Suprapubic skin (tissue), 4 donors: Measurements from ENCODE around the gene TMC2. TPM values are rescaled to one million over a fixed set of nuclear protein-coding genes. Genes with fewer than 3 reads are reported as not detected.
"Not testable (repeated sequence)": the region's sequence is repeated elsewhere in the genome, so short reads cannot be mapped to it uniquely, and the experiment has no call there.

Experiments used
- DNase-seq, 2 donors: peaks; one replicate each; pipeline ENCODE4 v3.0.0-alpha.2; 2019; ENCODE audit warnings: low spot score in 2 of 2
- H3K27ac ChIP-seq: fragments of 200-600 bp; sonication (generic); one replicate; pipeline ENCODE4 v1.5.1; 2019
- H3K27me3 ChIP-seq: fragments of 200-600 bp; sonication (generic); one replicate; pipeline ENCODE4 v1.5.1; 2019
- H3K36me3 ChIP-seq: fragments of 200-600 bp; sonication (generic); one replicate; pipeline ENCODE4 v1.5.1; 2019
- H3K4me1 ChIP-seq: fragments of 200-600 bp; sonication (generic); one replicate; pipeline ENCODE4 v1.5.1; 2019
- H3K4me3 ChIP-seq: fragments of 200-600 bp; sonication (generic); one replicate; pipeline ENCODE4 v1.5.1; 2019; ENCODE audit warnings: mild to moderate bottlenecking
- H3K9me3 ChIP-seq: fragments of 200-600 bp; sonication (generic); one replicate; pipeline ENCODE4 v1.5.1; 2019
- CTCF ChIP-seq, 2 donors: fragments of 200-600 bp in 1 of 2; fragments of 450-650 bp in 1 of 2; sonication (generic) in 1 of 2; IDR thresholded peaks; one replicate each; pipeline ENCODE4 v1.5.1; 2016 to 2019; ENCODE audit warnings: antibody characterized with exemption in 2 of 2, mild to moderate bottlenecking in 1 of 2, moderate library complexity in 1 of 2
- EP300 ChIP-seq: sonication (generic); formaldehyde crosslinking; IDR thresholded peaks from one replicate; pipeline ENCODE4 v1.6.1; 2017; ENCODE audit warnings: antibody characterized with exemption
- POLR2A ChIP-seq, 2 donors: fragments of 450-650 bp; IDR thresholded peaks; one replicate each; pipeline ENCODE4 v1.6.1; 2017; ENCODE audit warnings: antibody characterized with exemption in 2 of 2, mild to moderate bottlenecking in 2 of 2, moderate library complexity in 2 of 2
- POLR2AphosphoS5 ChIP-seq, 3 donors: sonication (generic); formaldehyde crosslinking; IDR thresholded peaks; one replicate each; pipeline ENCODE4 v1.6.1; 2017; ENCODE audit warnings: antibody characterized with exemption in 3 of 3
- WGBS: methylation state at CpG from one replicate; pipeline ENCODE4 v1.1.5; 2018; 5-methylcytosine and 5-hydroxymethylcytosine counted together
- total RNA-seq, 4 donors: library from RNA; depleted of rRNA; stranded (reverse); fragments of >200 nt; gene quantifications; one replicate each; pipeline ENCODE4 v1.1.0, GENCODE V29; 2016

TMC2 gene
- not detected for total RNA-seq

GRCh38 chr20:2536560-2536986 is at the start of gene TMC2:
TMC2 (plus strand) TSS chr20:2536573; CDS start chr20:2536622, 49 bp downstream.
- Histone ChIP-seq H3K27me3 (peaks cover 47% of the 10 kb centered on the region), H3K27ac (no peak within 1 kb of the TSS), H3K4me3 (no peak within 1 kb of the TSS), H3K9me3 (no peaks in the 10 kb centered on the region), H3K4me1 (no peaks in the 10 kb centered on the region), H3K36me3 (no peaks in the 10 kb centered on the region)
- WGBS: 82% methylated on average over 8 of the region's 13 CpGs
- DNase-seq: peak in 1 of 2 donors; percentile 74
- no peak for TF ChIP-seq POLR2AphosphoS5 (IDR thresholded peaks at IDR 0.05)
- TF ChIP-seq POLR2A (IDR thresholded peaks at IDR 0.05): no peak
- no peak for TF ChIP-seq EP300
- no peak for TF ChIP-seq CTCF (IDR thresholded peaks at IDR 0.05)

GRCh38 chr20:2502808-2503384 is 33.5 kb upstream of the TMC2 start:
- H3K27me3 ChIP-seq, H3K4me3 ChIP-seq, H3K9me3 ChIP-seq, DNase-seq, H3K27ac ChIP-seq, H3K4me1 ChIP-seq: not testable (repeated sequence)
- 95% methylated on average over 2 of the region's 2 CpGs for WGBS
- peaks cover 27% of the 10 kb centered on the region for H3K36me3 ChIP-seq

- 83% methylated on average over 2 of the region's 2 CpGs for WGBS
- H3K9me3 ChIP-seq, H3K27me3 ChIP-seq, H3K4me3 ChIP-seq, DNase-seq, H3K27ac ChIP-seq: not testable (repeated sequence)
- H3K36me3 ChIP-seq: peaks cover 11% of the 10 kb centered on the region
- peaks cover 18% of the 10 kb centered on the region for H3K4me1 ChIP-seq
Observed at GRCh38 chr20:2504803-2505202, 31.6 kb upstream of the TMC2 start.

GRCh38 chr20:2506426-2506825 is 29.9 kb upstream of the TMC2 start:
- not testable (repeated sequence) for H3K4me3 ChIP-seq, H3K9me3 ChIP-seq, H3K27ac ChIP-seq, DNase-seq, H3K27me3 ChIP-seq, H3K36me3 ChIP-seq
- 93% methylated on average over 3 of the region's 5 CpGs for WGBS
- peaks cover 18% of the 10 kb centered on the region for H3K4me1 ChIP-seq

GRCh38 chr20:2507464-2507863 is 28.9 kb upstream of the TMC2 start:
- peak overlapping the region; percentile 79 for H3K4me3 ChIP-seq
- WGBS: 64% methylated on average over 5 of the region's 5 CpGs

GRCh38 chr20:2507875-2508630 is 28.3 kb upstream of the TMC2 start:
- Histone ChIP-seq H3K27me3 (no peaks in the 10 kb centered on the region), H3K4me3 (peak overlapping the region; percentile 79), H3K36me3 (no peaks in the 10 kb centered on the region), H3K27ac (peak overlapping the region; percentile 80), H3K9me3 (no peaks in the 10 kb centered on the region), H3K4me1 (peaks cover 18% of the 10 kb centered on the region)
- 7% methylated on average over 16 of the region's 22 CpGs for WGBS
- peak in 1 of 2 donors; percentile 66 for DNase-seq
- no peak for TF ChIP-seq POLR2AphosphoS5 (IDR thresholded peaks at IDR 0.05)
- no peak for TF ChIP-seq CTCF (IDR thresholded peaks at IDR 0.05)
- no peak for TF ChIP-seq POLR2A (IDR thresholded peaks at IDR 0.05)
- TF ChIP-seq EP300: no peak

More at GRCh38 chr20:2507464-2507863, 28.9 kb upstream of the TMC2 start:
- Histone ChIP-seq H3K4me1 (peaks cover 18% of the 10 kb centered on the region), H3K27ac (no peak overlapping the region), H3K36me3 (no peaks in the 10 kb centered on the region), H3K27me3 (no peaks in the 10 kb centered on the region), H3K9me3 (no peaks in the 10 kb centered on the region)
- no peak for TF ChIP-seq EP300
- TF ChIP-seq POLR2A (IDR thresholded peaks at IDR 0.05): no peak
- no peak for TF ChIP-seq POLR2AphosphoS5 (IDR thresholded peaks at IDR 0.05)
- no peak for TF ChIP-seq CTCF (IDR thresholded peaks at IDR 0.05)
- DNase-seq: no peak
